ENCODE measurements around the gene RUVBL1. TPM values are rescaled to one million over a fixed set of nuclear protein-coding genes. Genes with fewer than 3 reads are reported as not detected.

The RUVBL1 gene
- total and polyA plus RNA-seq, 2 of the 4 experiments (the other 2 are of a cell fraction) = 68.7 to 83.3 TPM

- no CpG with 5 or more reads among the region's 22 CpGs for WGBS, 2 experiments (ENCODE audit: extremely low coverage in 2 of 2, insufficient read length in 1 of 2)
- H3K4me3 ChIP-seq (ENCODE audit: insufficient read depth, low read depth, low read length) = peak overlapping the region; percentile 86
- peak overlapping the region; percentile 86 for H3K4me2 ChIP-seq (ENCODE audit: low read depth, low read length)
- dilution Hi-C loops (cut with HindIII; ENCODE audit: low sequenced_read_pairs, unreplicated experiment) (no loop called here), in situ Hi-C loops (cut with MboI; ENCODE audit: low sequenced_read_pairs) (loop anchor here (10.0 kb wide), 1 partner anchor 48 kb away; no protein-coding TSS in a partner anchor), intact Hi-C loops (cut with micrococcal nuclease) (no loop called here)
- peak overlapping the region; percentile 88 for H3K23ac ChIP-seq (ENCODE audit: low read depth, low read length)
- no peak for ATAC-seq (ENCODE audit: low read depth)
- H2BK5ac ChIP-seq (ENCODE audit: low read depth, low read length, poor library complexity, severe bottlenecking) = no peak overlapping the region
- peaks cover 10% of the 10 kb centered on the region for H3K9me1 ChIP-seq (ENCODE audit: insufficient read depth, low read length)
- H3K4me1 ChIP-seq (ENCODE audit: control insufficient read depth, insufficient read depth, low read length) = no peaks in the 10 kb centered on the region
- no peaks in the 10 kb centered on the region for H4K20me1 ChIP-seq (ENCODE audit: insufficient read depth, low read length)
- peak overlapping the region; percentile 94 to 98; a peak in 2 of 4 replicates for H4K8ac ChIP-seq (ENCODE audit: low read depth in 2 of 2, low read length in 2 of 2)
- H3K9me3 ChIP-seq (ENCODE audit: control insufficient read depth, insufficient read depth, low read length) = no peaks in the 10 kb centered on the region
- H2AK5ac ChIP-seq (ENCODE audit: low read depth, low read length) = peak overlapping the region; percentile 79
- peak overlapping the region; percentile 94 for H2AK9ac ChIP-seq (replicated peaks; ENCODE audit: low read depth, low read length, poor library complexity)
- TF ChIP-seq MAZ (IDR thresholded peaks at IDR 0.05; ENCODE audit: borderline replicate concordance, low read depth, low read length) (no peak), SMC3 (IDR thresholded peaks at IDR 0.05; ENCODE audit: low read depth, low read length) (no peak), FOS (IDR thresholded peaks at IDR 0.05; ENCODE audit: low read depth, low read length) (no peak), BHLHE40 (IDR thresholded peaks at IDR 0.05; ENCODE audit: low read depth, low read length) (no peak), MXI1 (IDR thresholded peaks at IDR 0.05; ENCODE audit: borderline replicate concordance, low read depth, low read length) (no peak)
- H3K27ac ChIP-seq (ENCODE audit: insufficient read depth, low read length) = peak overlapping the region; percentile 62; the same call in 1 of the 2 replicates
- no peaks in the 10 kb centered on the region for H3K27me3 ChIP-seq (ENCODE audit: control insufficient read depth, insufficient read depth, low read length)
- peak overlapping the region; percentile 99 for H2AFZ ChIP-seq (replicated peaks; ENCODE audit: low read length, poor library complexity)
- BruUV-seq (replicated peaks) = no TSS peak
- no peak overlapping the region for H2BK15ac ChIP-seq (ENCODE audit: low read depth, low read length)
- no peak overlapping the region for H4K5ac ChIP-seq (ENCODE audit: low read depth, low read length)
- DNase-seq = no peak
- H3K14ac ChIP-seq (replicated peaks; ENCODE audit: low read depth, low read length) = peak overlapping the region; percentile 89; the same call in 1 of the 2 replicates
- no peaks in the 10 kb centered on the region for H3K36me3 ChIP-seq (ENCODE audit: control insufficient read depth, insufficient read depth, low read length)
- ChIA-PET POLR2A (ENCODE audit: unreplicated experiment) (no interaction called here), CTCF (interaction anchor here (1.0 to 2.0 kb wide), 4 partner anchors 10 to 28 kb away, joined by 3 to 9 read pairs (median 4); no protein-coding TSS in a partner anchor)
- peak overlapping the region; percentile 88 for H4K91ac ChIP-seq (ENCODE audit: insufficient read depth, low read depth, low read length)
- peaks cover 21 to 33% of the 10 kb centered on the region in 2 experiments for H3K79me1 ChIP-seq (ENCODE audit: low read depth in 1 of 2, low read length in 2 of 2)
- no peak overlapping the region for H3K18ac ChIP-seq (ENCODE audit: low read depth, low read length)
- peak overlapping the region; percentile 82 for H3K9ac ChIP-seq (ENCODE audit: low read depth, low read length)
- H2BK20ac ChIP-seq (ENCODE audit: low read depth, low read length) = no peak overlapping the region
- peak overlapping the region; percentile 92 for H3K4ac ChIP-seq (ENCODE audit: low read depth, low read length)
- no peak overlapping the region for H2BK120ac ChIP-seq (ENCODE audit: low read depth, low read length)
- H3K56ac ChIP-seq (ENCODE audit: extremely low read depth, insufficient read depth, low read length) = peak overlapping the region; percentile 59; the same call in 1 of the 2 replicates
Measured at GRCh38 chr3:128123156-128123537, 465 bp downstream of the RUVBL1 start.

Measured in IMR-90 (cell line).